Measurements from ENCODE around the gene ADNP.

ADNP gene

GRCh38 chr20:50868509-50869495 is 62.4 kb downstream of the ADNP start:
- no peak for DNase-seq

GRCh38 chr20:50867805-50868204 is 63.4 kb downstream of the ADNP start:
- no peak for DNase-seq

- no peak for DNase-seq
Observed at GRCh38 chr20:50866831-50867230, 64.4 kb downstream of the ADNP start.

- no peak for DNase-seq
Observed at GRCh38 chr20:50866036-50866685, 65.1 kb downstream of the ADNP start.

GRCh38 chr20:50865591-50865990 is 65.6 kb downstream of the ADNP start:
- DNase-seq: no peak

GRCh38 chr20:50865114-50865513 is 66.1 kb downstream of the ADNP start:
- DNase-seq: no peak

GRCh38 chr20:50862546-50862945 is 68.7 kb downstream of the ADNP start:
- no peak for DNase-seq

GRCh38 chr20:50861012-50861411 is 70.2 kb downstream of the ADNP start:
- no peak for DNase-seq

- no peak for DNase-seq
Observed at GRCh38 chr20:50859161-50859560, 72.1 kb downstream of the ADNP start.

GRCh38 chr20:50858525-50858924 is 72.7 kb downstream of the ADNP start:
- no peak for DNase-seq

- no peak for DNase-seq
Observed at GRCh38 chr20:50857348-50857747, 73.9 kb downstream of the ADNP start.

- DNase-seq: no peak
Observed at GRCh38 chr20:50856475-50857041, 74.7 kb downstream of the ADNP start.

- DNase-seq: no peak
Observed at GRCh38 chr20:50855498-50856474, 75.5 kb downstream of the ADNP start.

- no peak for DNase-seq
Observed at GRCh38 chr20:50854506-50855249, 76.6 kb downstream of the ADNP start.

GRCh38 chr20:50852085-50852484 is 79.2 kb downstream of the ADNP start:
- DNase-seq: no peak

GRCh38 chr20:50850721-50851286 is 80.4 kb downstream of the ADNP start:
- no peak for DNase-seq

GRCh38 chr20:50848846-50849673 is 82.2 kb downstream of the ADNP start:
- DNase-seq: no peak

- DNase-seq: no peak
Observed at GRCh38 chr20:50848341-50848808, 82.9 kb downstream of the ADNP start.

GRCh38 chr20:50845566-50846215 is 85.5 kb downstream of the ADNP start:
- no peak for DNase-seq

Data from KG1 (cell line).